Mucosa of stomach (tissue), 1 donor: Measurements from ENCODE around the gene SP6.

Source experiments
- H3K27me3 ChIP-seq: one replicate; pipeline ENCODE4 v1.7.0; 2013; ENCODE audit warnings: mild to moderate bottlenecking, low read length; ENCODE audit not compliant: control insufficient read depth, insufficient read depth
- H3K36me3 ChIP-seq: one replicate; pipeline ENCODE4 v1.7.0; 2013; ENCODE audit warnings: low read length; ENCODE audit not compliant: control insufficient read depth, insufficient read depth
- H3K4me1 ChIP-seq: one replicate; pipeline ENCODE4 v1.7.0; 2013; ENCODE audit warnings: mild to moderate bottlenecking, low read length; ENCODE audit not compliant: control insufficient read depth, insufficient read depth
- H3K4me3 ChIP-seq: one replicate; pipeline ENCODE4 v1.7.0; 2013; ENCODE audit warnings: low read length
- H3K9ac ChIP-seq: one replicate; pipeline ENCODE4 v1.7.0; 2013; ENCODE audit warnings: mild to moderate bottlenecking, low read length, moderate library complexity
- H3K9me3 ChIP-seq: one replicate; pipeline ENCODE4 v1.7.0; 2013; ENCODE audit warnings: mild to moderate bottlenecking, low read length, moderate library complexity; ENCODE audit not compliant: control insufficient read depth
- donor health status: Pancreatic carcinoma.

The SP6 gene

DNA sequence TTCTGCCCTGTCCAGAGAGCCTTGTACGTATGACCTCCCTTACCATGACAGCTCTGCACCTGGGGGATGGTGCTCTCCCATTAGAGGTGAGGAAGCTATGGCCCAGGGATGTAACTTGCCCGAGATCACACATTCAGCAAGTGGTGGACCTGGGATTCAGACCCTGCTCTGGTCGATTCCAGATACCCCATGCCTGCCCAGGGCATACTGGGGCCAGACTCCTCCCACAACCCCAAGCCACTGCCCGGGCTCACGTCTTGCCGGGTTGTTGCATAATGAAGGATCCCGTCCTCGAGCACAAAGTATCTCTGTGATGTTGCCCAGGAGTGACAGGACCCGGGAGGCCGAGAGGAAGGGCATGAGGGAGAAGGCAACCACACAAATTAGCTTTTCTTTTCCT is 31.5 kb downstream of the SP6 start:
- no peaks in the 10 kb centered on the region for H3K27me3 ChIP-seq
- H3K4me3 ChIP-seq: no peak overlapping the region
- no peak overlapping the region for H3K9ac ChIP-seq
- no peaks in the 10 kb centered on the region for H3K9me3 ChIP-seq
- H3K4me1 ChIP-seq: peaks cover 60% of the 10 kb centered on the region
- H3K36me3 ChIP-seq: peaks cover 57% of the 10 kb centered on the region

- H3K9me3 ChIP-seq: no peaks in the 10 kb centered on the region
- peaks cover 60% of the 10 kb centered on the region for H3K36me3 ChIP-seq
- no peak overlapping the region for H3K4me3 ChIP-seq
- no peak overlapping the region for H3K9ac ChIP-seq
- no peaks in the 10 kb centered on the region for H3K27me3 ChIP-seq
- peaks cover 73% of the 10 kb centered on the region for H3K4me1 ChIP-seq
These were observed 32.8 kb downstream of the SP6 start for GRCh38 chr17:47818002-47818695.

DNA sequence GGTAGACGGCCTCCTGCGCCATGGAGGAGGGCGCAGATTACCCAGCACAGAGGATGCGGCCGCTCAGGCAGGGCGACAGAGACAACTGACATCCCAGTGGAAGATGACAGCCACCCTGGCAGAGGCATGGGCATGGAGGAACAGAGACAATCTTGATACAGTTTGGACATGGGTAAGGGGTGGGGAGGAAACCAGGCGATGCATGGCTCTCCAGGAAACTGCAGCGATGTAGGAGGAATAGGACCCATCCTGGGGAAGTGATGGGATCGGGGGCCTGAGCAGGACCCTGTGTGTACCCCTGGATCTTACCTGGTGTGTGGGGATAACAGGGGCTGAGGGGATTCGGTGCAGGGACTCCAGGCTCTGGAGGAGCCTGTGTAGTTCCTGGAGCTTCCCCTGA is 34.0 kb downstream of the SP6 start:
- Histone ChIP-seq H3K4me1 (peaks cover 76% of the 10 kb centered on the region), H3K36me3 (peaks cover 65% of the 10 kb centered on the region), H3K9ac (no peak overlapping the region), H3K4me3 (no peak overlapping the region), H3K27me3 (no peaks in the 10 kb centered on the region), H3K9me3 (no peaks in the 10 kb centered on the region)

DNA sequence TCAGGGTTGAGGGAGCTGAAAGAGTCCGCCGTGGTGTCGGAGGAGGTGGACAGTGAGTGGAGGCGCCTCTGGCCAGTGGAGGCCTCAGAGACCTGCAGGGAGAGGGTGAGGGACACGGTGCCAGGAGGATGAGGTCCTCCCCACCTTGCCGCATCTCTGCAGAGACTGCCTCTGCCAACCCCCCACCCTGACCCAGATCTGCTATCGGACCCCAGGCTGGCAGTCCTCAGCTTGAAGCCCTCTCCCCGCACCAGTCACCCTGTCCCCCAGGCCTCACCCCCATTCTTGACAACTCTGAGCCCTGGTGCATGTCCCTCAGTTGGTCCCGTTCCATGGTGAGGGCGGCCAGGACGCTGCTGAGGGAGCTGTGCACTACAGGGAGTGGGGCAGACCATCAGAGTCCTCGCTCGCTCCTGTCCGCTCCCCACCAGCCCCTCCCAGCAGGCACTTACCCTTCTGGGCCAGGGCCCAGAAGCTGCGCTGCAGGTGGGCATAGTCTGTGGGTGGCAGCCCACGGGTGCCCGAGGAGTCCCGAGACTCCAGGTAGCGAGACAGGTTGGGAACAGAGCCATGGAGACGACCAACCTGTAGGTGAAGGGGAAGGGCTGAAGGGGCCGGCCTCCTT is 34.7 kb downstream of the SP6 start:
- Histone ChIP-seq H3K36me3 (peaks cover 65% of the 10 kb centered on the region), H3K4me3 (no peak overlapping the region), H3K4me1 (peaks cover 80% of the 10 kb centered on the region), H3K27me3 (no peaks in the 10 kb centered on the region), H3K9me3 (no peaks in the 10 kb centered on the region), H3K9ac (no peak overlapping the region)

DNA sequence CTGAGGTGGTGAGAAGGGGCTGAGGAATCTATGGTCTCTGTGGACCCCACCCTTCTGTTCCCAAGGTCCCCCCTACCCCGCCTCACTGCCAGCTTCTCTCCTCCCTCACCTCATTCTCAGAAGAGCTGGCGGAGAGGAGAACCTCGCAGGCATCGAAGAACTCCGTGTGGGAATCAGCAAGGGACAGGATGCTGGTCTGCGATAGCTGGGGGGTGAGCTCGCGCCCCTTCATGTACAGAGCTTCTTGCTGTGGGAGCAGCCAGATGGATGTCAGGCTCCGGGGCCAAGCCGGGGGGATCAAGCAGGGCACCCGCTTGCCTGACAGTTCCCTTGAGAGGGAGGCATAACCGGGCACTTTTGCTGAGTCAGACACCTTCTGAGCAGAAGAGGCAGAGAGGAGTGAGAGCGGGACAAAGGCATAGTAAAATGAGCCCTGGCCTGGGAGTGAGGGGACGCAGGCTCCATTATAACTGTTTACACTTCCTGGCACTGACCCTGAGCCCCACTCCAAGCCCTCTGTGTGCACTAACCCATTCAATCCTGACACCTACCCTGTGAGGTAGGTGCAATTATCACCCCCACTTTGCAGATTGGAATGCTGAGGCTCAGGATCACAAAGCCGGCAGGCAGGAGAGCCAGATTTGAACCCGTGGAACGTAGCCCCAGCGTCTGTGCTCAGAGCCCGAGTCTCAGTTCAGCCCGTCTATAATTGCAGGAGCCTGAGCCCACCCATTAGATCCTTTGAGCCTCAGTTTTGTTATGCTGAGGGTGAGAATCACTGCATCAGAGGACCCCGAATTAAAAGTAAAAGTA is 35.7 kb downstream of the SP6 start:
- Histone ChIP-seq H3K4me1 (peaks cover 89% of the 10 kb centered on the region), H3K36me3 (peaks cover 65% of the 10 kb centered on the region), H3K4me3 (no peak overlapping the region), H3K27me3 (no peaks in the 10 kb centered on the region), H3K9ac (no peak overlapping the region), H3K9me3 (no peaks in the 10 kb centered on the region)

GRCh38 chr17:47813512-47814031 is 37.4 kb downstream of the SP6 start:
- peaks cover 96% of the 10 kb centered on the region for H3K4me1 ChIP-seq
- no peaks in the 10 kb centered on the region for H3K9me3 ChIP-seq
- no peak overlapping the region for H3K4me3 ChIP-seq
- no peak overlapping the region for H3K9ac ChIP-seq
- H3K27me3 ChIP-seq: no peaks in the 10 kb centered on the region
- peaks cover 64% of the 10 kb centered on the region for H3K36me3 ChIP-seq

DNA sequence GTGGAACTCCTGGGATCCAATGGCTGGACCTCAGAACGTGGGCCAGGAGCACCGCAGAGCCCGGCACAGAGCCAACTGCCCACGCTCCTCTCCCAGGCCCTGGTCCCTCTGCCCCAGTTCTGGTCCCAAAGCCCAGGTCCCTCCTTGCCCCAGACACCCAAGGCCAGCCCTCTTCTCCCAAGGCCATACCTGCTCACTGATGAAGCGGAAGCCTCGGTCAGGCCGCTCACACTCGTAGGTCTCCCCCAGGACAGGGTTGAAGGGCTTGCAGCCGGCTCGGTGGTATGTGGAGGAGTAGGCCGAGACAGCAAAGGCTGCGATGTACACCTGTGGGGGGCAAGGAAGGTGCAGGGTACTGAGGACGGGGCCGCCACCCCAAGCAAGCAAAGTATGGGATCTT is 37.9 kb downstream of the SP6 start:
- Histone ChIP-seq H3K27me3 (no peaks in the 10 kb centered on the region), H3K36me3 (peaks cover 64% of the 10 kb centered on the region), H3K9me3 (no peaks in the 10 kb centered on the region), H3K4me1 (peaks cover 95% of the 10 kb centered on the region), H3K9ac (no peak overlapping the region), H3K4me3 (no peak overlapping the region)

- peaks cover 64% of the 10 kb centered on the region for H3K36me3 ChIP-seq
- H3K9ac ChIP-seq: no peak overlapping the region
- no peaks in the 10 kb centered on the region for H3K9me3 ChIP-seq
- no peaks in the 10 kb centered on the region for H3K27me3 ChIP-seq
- peaks cover 90% of the 10 kb centered on the region for H3K4me1 ChIP-seq
- no peak overlapping the region for H3K4me3 ChIP-seq
These were observed 38.6 kb downstream of the SP6 start for GRCh38 chr17:47812146-47812920.

DNA sequence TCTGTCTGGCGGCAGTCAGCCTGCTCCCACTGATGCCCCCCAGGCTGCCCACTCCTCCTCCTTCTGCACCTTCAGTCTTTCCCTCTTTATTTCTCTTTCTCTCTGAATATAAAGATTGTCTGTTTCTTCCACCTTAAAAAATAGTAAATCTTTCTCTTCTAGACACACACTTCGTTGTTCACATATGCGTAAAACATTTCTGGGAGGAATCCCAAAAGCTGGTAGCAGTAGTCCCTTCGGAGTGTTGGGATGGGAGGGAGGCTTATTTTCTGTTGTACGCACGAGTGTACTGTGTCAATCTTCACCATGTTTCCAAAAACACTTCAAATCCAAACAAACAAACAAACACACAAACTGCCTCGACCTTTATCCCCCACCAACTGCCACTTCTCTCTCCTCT is 39.3 kb downstream of the SP6 start:
- Histone ChIP-seq H3K4me3 (no peak overlapping the region), H3K27me3 (no peaks in the 10 kb centered on the region), H3K9ac (no peak overlapping the region), H3K4me1 (peaks cover 85% of the 10 kb centered on the region), H3K9me3 (no peaks in the 10 kb centered on the region), H3K36me3 (peaks cover 63% of the 10 kb centered on the region)

DNA sequence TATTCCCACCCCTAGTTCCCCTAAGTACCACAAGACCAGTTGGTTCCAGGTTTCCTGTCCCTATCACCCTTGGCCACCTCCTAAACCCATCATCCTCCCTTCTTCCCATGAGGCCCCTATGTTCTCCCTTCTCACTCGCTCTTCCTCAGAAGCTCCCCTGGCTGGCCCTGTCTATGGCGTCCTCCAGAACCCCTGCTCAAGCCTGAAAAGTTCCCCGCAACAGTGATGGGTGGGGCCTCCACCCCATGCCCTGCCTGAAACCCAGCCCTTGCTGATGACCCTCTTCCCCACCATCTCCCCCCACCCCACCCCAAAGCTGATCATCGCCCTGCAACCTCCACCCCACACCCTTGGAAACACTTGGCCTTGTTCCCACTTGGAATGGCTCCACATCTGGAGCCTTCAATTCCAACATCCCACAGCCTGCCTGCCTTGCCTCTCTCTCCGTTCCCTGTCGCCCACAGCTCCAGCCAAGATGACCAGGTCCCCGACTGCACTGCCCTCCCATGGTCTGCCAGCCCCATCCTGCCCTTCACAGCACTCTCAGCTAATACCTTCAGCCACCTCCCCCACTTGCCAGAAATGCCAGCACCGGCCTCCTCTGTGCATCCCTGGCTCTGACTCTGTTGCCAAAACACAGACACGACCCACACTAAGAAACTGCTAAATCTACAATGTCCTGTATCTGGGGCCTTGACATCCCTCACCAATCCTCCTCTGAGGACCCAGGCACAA is 39.9 kb downstream of the SP6 start:
- no peak overlapping the region for H3K4me3 ChIP-seq
- peaks cover 56% of the 10 kb centered on the region for H3K36me3 ChIP-seq
- H3K4me1 ChIP-seq: peaks cover 79% of the 10 kb centered on the region
- no peaks in the 10 kb centered on the region for H3K27me3 ChIP-seq
- H3K9ac ChIP-seq: peak overlapping the region; percentile 23
- H3K9me3 ChIP-seq: no peaks in the 10 kb centered on the region

DNA sequence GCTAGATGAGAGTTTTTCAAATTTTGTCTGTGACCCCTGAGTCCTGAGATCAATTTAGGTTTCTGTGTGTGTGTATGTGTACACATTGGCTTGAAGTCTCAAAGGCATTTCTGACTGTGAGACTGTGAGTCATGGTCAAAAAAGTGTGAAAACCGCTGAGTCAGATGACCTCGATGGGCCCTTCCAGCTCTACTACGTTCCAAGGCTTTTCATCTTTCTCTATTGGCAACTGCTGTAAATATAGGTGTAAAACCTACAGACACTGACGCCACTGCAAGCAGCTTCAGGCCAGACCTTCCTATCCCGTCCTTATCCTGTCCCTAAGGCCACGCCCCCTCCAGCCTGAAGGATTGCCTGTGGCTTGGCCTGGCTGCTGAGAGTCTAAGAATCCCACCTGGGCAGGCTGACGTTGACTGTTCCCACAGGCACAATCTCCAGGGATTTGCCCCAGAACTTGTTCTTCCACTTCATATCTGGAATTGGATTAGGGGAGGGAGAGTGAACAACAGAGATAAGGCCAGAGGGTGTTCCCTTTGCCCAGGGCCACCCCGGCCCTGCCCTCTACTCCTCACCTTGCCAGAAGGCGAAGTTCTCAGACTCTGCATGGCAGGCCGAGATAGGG is 40.7 kb downstream of the SP6 start:
- peaks cover 71% of the 10 kb centered on the region for H3K4me1 ChIP-seq
- H3K9me3 ChIP-seq: no peaks in the 10 kb centered on the region
- H3K9ac ChIP-seq: peak overlapping the region; percentile 23
- H3K36me3 ChIP-seq: peaks cover 49% of the 10 kb centered on the region
- H3K27me3 ChIP-seq: no peaks in the 10 kb centered on the region
- no peak overlapping the region for H3K4me3 ChIP-seq
